Measurements from ENCODE around the gene FGF10. TPM values are rescaled to one million over a fixed set of nuclear protein-coding genes. Genes with fewer than 3 reads are reported as not detected.

FGF10 gene
- total RNA-seq, 1 donor from 2014 or later, result 4.5 TPM

GRCh38 chr5:44267909-44268308 lies 121.3 kb downstream of the FGF10 start:
- TF ChIP-seq, protein P1, sequence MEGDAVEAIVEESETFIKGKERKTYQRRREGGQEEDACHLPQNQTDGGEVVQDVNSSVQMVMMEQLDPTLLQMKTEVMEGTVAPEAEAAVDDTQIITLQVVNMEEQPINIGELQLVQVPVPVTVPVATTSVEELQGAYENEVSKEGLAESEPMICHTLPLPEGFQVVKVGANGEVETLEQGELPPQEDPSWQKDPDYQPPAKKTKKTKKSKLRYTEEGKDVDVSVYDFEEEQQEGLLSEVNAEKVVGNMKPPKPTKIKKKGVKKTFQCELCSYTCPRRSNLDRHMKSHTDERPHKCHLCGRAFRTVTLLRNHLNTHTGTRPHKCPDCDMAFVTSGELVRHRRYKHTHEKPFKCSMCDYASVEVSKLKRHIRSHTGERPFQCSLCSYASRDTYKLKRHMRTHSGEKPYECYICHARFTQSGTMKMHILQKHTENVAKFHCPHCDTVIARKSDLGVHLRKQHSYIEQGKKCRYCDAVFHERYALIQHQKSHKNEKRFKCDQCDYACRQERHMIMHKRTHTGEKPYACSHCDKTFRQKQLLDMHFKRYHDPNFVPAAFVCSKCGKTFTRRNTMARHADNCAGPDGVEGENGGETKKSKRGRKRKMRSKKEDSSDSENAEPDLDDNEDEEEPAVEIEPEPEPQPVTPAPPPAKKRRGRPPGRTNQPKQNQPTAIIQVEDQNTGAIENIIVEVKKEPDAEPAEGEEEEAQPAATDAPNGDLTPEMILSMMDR (conservative IDR thresholded peaks at IDR 0.05), result no peak

GRCh38 chr5:44266882-44267576 lies 122.2 kb downstream of the FGF10 start:
- no peaks in the 10 kb centered on the region for H3K9me3 Mint-ChIP-seq

More at GRCh38 chr5:44267909-44268308, 121.3 kb downstream of the FGF10 start:
- peak overlapping the region; percentile 35 for H3K27ac Mint-ChIP-seq (ENCODE audit: unreplicated experiment)
- no peak for DNase-seq (ENCODE audit: low read depth, low spot score)
- no peaks in the 10 kb centered on the region for H3K27me3 Mint-ChIP-seq (ENCODE audit: low read depth)
- H3K4me1 Mint-ChIP-seq, result peaks cover 34% of the 10 kb centered on the region
- H3K9me3 Mint-ChIP-seq, result no peaks in the 10 kb centered on the region
- H3K36me3 Mint-ChIP-seq (ENCODE audit: low read depth), result no peaks in the 10 kb centered on the region
- no peak overlapping the region for H3K4me3 Mint-ChIP-seq

GRCh38 chr5:44265713-44266112 lies 123.5 kb downstream of the FGF10 start:
- Mint-ChIP-seq H3K36me3 (ENCODE audit: low read depth) (no peaks in the 10 kb centered on the region), H3K27ac (ENCODE audit: unreplicated experiment) (peak overlapping the region; percentile 88), H3K27me3 (ENCODE audit: low read depth) (no peaks in the 10 kb centered on the region), H3K9me3 (no peaks in the 10 kb centered on the region), H3K4me1 (peaks cover 34% of the 10 kb centered on the region), H3K4me3 (no peak overlapping the region)
- DNase-seq (ENCODE audit: low read depth, low spot score), result no peak
- TF ChIP-seq, protein P1 (conservative IDR thresholded peaks at IDR 0.05), result no peak

More at GRCh38 chr5:44266882-44267576, 122.2 kb downstream of the FGF10 start:
- no peak for DNase-seq (ENCODE audit: low read depth, low spot score)
- Mint-ChIP-seq H3K27ac (ENCODE audit: unreplicated experiment) (no peak overlapping the region), H3K27me3 (ENCODE audit: low read depth) (no peaks in the 10 kb centered on the region), H3K36me3 (ENCODE audit: low read depth) (no peaks in the 10 kb centered on the region), H3K4me3 (no peak overlapping the region), H3K4me1 (peaks cover 34% of the 10 kb centered on the region)
- TF ChIP-seq, protein P1 (conservative IDR thresholded peaks at IDR 0.05), result no peak

GRCh38 chr5:44260793-44261192 lies 128.4 kb downstream of the FGF10 start:
- no peak for DNase-seq (ENCODE audit: low read depth, low spot score)
- Mint-ChIP-seq H3K27ac (ENCODE audit: unreplicated experiment) (no peak overlapping the region), H3K36me3 (ENCODE audit: low read depth) (no peaks in the 10 kb centered on the region), H3K4me1 (peaks cover 35% of the 10 kb centered on the region), H3K9me3 (no peaks in the 10 kb centered on the region), H3K4me3 (no peak overlapping the region), H3K27me3 (ENCODE audit: low read depth) (no peaks in the 10 kb centered on the region)
- TF ChIP-seq, protein P1 (conservative IDR thresholded peaks at IDR 0.05), result no peak

DNA sequence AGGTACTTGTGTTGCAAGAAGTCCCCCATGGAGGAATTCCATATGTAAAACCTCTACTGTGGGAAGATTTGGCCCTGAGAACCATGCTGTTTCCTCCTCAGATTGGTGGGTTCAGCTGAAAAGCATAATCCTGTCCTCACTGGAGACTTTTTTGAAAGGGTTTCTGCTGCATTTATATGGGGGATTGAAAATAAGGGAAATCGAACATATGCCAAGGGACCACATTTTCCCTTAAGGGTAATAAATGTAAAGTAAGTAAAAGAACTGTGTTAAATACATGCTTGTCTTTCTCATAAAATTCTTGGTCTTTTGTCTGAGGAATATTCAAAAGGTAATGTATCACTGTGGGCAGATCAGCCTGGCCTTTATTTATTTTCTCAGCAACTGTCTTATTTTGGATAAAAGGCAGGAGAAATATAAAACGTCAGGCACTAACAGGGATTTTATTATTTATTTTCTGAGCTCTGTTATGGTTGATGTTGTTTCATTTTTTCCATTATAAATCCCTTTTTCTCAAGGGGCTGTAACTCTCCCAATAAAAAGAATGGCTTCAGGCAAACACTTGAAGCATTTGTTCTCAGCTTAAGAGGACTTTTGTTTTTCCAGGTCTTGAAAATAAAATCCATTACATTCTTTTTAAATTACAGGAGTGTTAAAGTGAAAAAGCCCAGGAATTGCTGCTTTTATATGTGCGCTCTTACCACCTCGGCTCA lies 131.4 kb downstream of the FGF10 start:
- H3K27me3 Mint-ChIP-seq (ENCODE audit: low read depth), result no peaks in the 10 kb centered on the region
- DNase-seq (ENCODE audit: low read depth, low spot score), result no peak

More for the DNA sequence above, 131.4 kb downstream of the FGF10 start:
- no peak overlapping the region for H3K4me3 Mint-ChIP-seq
- H3K36me3 Mint-ChIP-seq (ENCODE audit: low read depth), result no peaks in the 10 kb centered on the region
- H3K9me3 Mint-ChIP-seq, result no peaks in the 10 kb centered on the region
- no peak overlapping the region for H3K27ac Mint-ChIP-seq (ENCODE audit: unreplicated experiment)
- peaks cover 9% of the 10 kb centered on the region for H3K4me1 Mint-ChIP-seq
- TF ChIP-seq, protein P1 (conservative IDR thresholded peaks at IDR 0.05), result no peak

Data from neural crest cell (in vitro differentiated cells).